GM12872 (cell line): ENCODE measurements around the gene NDUFB7.
A peak's percentile ranks its signal among the peaks of the same experiment; 100 is the strongest.

ENCODE experiments used
- CTCF ChIP-seq: IDR thresholded peaks from 3 replicates; pipeline ENCODE4 v1.5.1; 2011; ENCODE audit warnings: low read depth, mild to moderate bottlenecking, low read length, moderate library complexity; ENCODE audit not compliant: insufficient read depth

Gene NDUFB7

GRCh38 chr19:14553042-14553938 is 18.6 kb downstream of the NDUFB7 start:
- no peak for TF ChIP-seq CTCF

- peak; percentile 43 for TF ChIP-seq CTCF
Measured at GRCh38 chr19:14551134-14552005, 20.5 kb downstream of the NDUFB7 start.

DNA sequence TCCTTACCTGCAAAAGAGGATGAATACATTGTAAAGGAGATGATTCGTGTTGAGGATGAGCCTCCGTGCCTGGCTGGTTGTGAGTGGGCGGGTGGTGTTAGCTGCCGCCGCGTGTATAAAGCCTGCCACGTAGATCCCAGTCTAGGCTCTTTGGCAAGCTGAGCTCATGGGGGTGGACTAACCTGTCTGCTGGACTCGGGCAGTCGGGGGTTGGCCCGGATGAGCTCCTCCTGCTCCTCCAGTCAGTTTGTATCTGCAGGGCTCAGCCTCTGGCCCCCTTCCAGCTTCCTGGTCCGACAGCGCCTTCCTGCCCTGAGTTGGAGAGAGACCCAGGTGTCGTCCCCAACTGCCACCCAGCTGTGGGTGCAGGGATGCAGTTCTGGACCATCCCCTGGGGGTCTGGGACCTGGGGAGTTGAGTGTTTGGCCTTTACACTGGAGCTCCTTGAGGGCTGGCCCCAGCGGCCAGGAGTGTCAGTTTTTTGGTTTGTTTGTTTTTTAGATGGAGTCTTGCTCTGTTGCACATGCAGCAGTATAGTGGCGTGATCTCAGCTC is 21.6 kb downstream of the NDUFB7 start:
- no peak for TF ChIP-seq CTCF

GRCh38 chr19:14545716-14546082 is 26.2 kb downstream of the NDUFB7 start:
- TF ChIP-seq CTCF, result no peak

DNA sequence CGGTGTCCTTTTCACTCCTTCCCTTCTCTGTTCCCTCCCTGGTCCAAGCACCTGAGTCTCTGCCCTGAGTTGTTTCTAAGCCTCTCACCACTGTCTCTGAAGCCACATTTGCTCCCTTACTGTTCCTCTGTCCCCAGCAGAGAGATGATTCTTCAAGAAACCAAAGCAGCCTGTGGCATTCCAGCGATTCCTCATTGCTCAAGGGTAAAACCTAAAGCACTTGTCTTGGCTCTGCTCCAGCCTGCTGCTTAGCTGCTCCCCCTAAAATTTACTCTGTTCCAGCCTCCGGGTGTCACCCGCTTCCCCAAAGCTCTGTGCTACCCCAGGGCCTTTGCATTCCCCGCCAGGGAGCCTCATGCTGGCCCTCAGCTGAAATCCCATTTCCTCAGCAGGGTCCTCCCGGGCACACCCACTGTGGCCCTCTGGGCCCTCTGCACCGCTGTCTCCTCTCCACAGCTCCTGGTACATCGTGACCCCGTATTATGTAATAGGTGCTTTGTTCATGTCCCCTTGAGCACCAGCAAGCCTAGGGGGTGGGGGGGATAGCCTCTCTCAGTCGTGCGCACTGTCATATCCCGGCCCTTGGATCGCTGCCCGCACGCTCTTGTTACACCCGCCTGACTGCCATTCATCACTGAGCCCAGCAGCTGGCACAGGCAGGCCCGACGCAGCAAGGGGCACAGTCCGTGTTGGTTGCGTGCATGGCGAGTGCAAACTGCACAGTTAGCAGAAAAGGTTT is 26.7 kb downstream of the NDUFB7 start:
- no peak for TF ChIP-seq CTCF

DNA sequence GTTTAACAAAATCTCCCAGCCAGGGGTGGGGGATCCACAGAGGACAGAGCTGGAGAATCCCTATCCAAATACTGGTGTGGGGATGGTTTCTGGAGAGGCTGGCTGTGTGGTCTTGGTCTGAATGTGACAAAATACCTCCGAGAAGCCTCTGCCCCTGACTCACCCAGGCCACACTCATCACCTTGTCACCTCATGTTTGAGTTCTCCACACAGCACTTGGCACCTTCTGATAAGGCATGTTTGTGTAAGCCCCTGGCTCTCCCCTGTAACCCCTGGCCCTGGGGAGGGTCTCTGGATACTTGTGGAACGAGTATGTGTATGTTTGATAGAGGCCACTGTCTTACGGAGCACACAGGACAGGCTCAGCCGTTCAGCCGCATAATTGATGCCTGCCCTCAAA is 27.8 kb downstream of the NDUFB7 start:
- TF ChIP-seq CTCF, result no peak
